Stimulated activated CD8-positive, alpha-beta memory T cell treated with anti-CD3 and anti-CD28 coated beads, Interleukin-4, amount 100 ng/mL, for 1 hour (primary cell): ENCODE data around the gene RNF220.

Experiments
- DNase-seq, 2 donors: peaks; one replicate each; pipeline ENCODE4 v3.0.0-alpha.2; 2020; ENCODE audit warnings: low read depth in 2 of 2, low spot score in 1 of 2

The RNF220 gene

DNA sequence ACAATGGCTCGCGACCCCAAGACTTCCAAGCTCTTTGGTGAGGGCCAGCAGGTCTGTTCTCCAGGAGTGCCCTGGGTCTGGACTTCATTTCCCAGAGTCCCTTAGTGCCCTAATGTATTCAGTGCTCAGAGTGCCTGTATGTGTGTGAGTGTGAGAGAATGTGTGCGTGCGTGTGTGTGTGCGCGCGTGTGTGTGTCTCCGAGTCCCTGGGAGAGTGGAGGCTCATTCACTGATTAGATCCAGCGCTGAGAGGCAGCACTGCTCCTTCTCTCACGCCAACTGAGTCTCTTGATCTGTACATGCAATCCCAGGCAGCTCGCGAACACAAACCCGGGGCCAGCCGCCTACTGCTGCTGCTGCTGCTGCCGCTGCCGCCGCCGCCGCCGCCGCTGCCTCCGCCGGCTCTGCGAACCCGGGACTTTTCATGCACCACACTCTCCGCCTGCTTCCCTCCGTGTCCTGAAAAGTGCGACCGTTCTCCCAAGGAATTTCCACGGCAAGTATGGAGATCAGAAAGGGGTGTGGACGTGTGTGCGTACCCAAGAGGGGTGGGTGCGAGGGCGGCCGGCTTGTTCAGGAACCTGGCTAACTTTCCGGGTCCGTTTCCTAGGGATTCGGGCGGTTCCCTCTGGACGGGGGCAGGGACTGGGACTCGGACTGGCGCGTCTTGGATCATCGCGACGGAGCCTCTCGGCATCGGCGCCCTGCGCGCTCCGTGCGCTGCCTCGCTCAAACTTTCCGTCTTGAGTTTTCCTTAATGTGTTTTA is at the start of gene RNF220:
Gene RNF220, plus strand, starts transcription at position 225 of the 767 bp plus-strand sequence.
- no peak for DNase-seq

GRCh38 chr1:44355582-44356305 is 49.3 kb upstream of the RNF220 start:
- no peak for DNase-seq

DNA sequence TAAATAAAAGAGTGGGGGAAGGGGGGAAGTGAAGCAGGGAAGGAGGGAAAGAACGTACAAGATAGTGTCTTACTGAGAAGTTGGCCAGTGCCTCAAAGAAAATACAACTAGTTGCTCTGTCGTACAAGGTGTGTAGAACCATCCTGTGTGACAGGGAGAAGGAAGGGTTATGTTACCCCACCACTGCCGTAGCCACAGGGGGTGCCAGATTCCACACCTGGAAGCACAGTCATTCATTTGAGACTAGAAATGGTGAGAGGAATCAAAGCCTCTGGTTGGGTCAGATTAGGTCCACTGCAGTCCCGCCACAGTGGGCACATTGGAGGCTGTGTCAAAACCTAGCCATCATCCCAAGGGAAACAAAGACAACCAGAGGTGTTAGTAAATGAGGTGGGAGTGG is 47.3 kb upstream of the RNF220 start:
- no peak for DNase-seq

- no peak for DNase-seq
These were observed 45.7 kb upstream of the RNF220 start for GRCh38 chr1:44359234-44359935.

DNA sequence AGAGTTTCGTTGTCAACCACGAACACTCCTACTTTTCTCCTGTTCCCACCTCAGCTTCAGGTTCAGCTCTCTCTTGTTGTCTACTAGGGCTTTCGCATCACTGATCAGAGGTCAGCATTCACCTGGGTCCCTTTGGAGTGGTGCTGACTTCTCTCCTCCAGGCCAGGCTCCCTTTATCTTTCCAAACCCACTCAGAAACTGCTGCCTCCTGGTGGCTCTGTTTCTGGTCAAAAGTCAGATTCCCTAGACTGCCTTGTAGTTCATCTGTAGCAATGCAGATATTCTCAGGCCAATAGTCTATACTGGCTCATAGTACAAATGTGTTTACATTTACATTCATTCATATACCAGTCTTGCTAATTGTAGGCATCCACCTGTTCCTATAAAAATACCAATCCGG is 43.6 kb upstream of the RNF220 start:
- no peak for DNase-seq

DNA sequence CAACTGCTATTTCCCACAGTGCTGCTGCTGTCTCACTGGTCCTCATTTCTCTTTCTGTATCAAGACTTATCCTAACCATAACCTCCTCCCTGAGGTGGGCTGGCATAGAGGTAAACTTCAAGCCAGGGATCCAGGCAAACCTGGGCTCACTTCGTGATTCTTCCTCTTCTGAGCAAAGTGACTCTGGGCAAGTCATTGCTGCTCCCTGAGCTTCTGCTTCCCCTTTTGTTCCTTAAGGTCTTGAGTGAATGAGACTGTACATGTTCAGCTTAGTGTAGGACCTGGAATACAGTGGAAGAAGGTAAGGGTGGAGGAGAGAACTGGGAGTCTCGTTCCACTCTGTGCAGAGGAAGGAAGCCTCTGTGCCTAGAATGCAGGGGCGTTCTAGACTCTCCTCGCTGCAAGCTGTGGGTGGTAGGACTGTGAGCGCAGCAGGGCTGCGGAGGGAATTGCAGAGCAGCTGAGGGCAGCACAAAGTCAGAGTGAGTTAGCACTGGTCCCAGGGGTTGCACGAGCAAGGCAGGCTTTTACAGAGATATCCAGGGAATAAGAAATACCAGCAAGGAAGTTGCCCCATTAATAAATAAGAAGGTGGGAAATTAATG is 38.6 kb upstream of the RNF220 start:
- DNase-seq = no peak

- no peak for DNase-seq
These were observed 37.1 kb upstream of the RNF220 start for GRCh38 chr1:44367944-44368343.

GRCh38 chr1:44368471-44369151 is 36.4 kb upstream of the RNF220 start:
- no peak for DNase-seq

DNA sequence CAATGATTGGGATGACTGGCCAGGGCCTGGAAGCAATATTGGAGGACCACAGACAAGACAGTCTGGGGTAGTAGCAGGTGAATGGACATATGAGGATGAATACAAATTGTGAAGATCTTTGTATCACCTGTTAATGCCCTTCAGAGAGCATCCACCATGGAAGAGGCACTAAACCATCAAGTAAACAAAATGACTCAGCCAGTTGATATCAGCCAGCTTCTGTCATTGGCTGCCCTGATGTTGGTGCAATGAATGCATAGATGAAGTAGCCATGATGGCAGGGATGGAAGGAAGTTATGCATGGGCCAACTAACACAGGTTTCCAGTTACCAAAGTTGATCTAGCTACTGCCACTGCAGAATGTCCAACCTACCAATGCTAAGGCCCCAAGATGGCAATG is 33.8 kb upstream of the RNF220 start:
- DNase-seq = no peak

DNA sequence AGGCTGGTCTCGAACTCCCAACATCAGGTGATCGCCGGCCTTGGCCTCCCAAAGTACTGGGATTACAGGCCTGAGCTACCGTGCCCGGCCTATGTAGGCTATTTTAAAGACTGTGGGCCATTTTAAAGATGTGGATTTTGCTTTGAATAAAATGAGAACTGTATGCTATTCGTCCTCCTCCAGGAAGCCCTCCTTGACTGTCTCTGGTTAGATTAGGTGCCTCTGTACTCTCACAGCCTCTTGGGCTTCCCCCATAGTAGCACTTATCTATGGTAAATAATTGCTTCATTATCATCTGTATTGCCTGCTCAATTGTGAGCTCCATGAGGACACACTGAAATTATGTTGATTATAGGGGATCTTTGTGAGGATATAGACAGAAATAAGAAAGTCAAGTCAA is 29.5 kb upstream of the RNF220 start:
- no peak for DNase-seq

DNA sequence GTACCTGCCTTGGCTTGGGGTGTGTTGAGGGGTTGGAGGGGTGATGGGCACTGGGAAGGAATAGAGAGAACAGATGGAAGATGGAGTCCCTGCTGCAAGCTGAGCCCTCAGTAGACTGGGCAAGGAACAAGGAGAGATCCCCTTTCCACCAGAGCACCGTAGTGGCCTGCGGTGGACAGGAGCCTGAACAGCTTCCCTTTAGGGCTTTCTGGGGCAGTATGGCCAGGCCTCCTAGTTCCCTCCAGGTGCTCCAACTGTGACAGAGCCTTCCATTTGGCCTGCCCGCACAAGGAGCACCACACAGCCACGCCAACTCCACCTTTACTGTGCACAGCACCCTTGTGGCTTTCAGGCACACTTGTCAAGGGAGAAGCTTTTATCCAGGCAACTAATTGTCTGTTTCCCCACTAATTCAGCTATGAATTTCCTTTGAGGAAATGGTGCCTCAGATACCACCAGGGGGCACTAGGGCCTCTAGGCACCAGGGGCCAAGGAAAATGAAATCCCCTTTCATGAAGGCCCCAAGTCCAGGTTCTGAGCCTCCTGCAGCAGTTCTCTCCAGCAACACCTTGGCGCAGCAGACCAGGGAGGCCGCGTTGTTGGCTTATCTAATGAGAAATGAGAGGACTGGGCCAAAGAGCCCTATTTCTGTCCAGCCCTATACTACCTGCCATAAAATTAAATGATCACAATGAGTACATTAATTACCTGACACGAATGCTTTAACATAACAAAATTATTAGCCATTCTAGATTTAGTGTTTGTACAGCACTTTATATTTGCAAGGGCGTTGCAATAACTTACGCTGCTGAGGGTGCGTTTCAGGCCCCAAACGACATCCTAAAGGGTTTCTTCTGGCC is 26.9 kb upstream of the RNF220 start:
- peak in 1 of 2 donors; percentile 17 for DNase-seq

DNA sequence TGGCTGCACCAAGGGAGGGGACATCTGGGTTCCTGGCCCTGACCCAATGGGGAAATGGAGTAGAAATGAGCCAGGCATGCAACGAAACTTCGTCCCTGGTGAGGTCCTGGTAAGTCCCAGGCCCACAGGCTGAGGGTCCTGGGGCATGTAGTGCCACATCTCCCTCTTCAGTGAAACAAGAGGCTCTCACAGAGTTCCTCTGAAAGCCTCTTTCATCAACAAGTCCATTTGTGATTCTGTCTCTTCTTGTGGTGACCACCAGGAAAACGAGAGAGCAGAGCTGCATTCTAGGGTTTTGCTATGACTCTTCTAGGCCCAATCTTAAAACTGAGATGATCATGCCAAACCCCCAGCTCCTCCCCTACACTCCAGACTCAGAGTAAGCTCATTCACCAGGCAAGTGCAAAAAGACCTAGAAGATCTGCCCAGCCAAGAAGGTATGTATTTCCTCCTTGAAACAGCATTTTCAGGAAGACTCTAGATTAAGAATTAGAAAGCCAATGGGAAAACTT is 24.3 kb upstream of the RNF220 start:
- DNase-seq = no peak

DNA sequence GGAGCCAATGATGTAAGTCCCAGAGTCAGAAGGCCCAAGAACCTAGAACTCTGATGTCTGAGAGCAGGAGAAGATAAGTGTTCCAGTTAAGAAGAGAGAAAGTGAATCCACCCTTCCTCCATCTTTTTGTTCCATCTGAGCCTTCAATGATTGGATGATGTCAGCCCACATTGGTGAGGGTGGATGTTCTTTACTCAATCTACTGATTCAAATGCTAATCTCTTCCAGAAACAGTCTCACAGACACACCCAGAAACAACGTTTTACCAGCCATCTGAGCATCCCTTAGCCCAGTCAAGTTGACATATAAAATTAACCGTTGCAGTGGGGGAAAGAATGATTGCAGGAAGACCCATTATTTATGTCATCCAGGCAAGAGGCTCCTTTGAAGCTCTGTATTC is 16.5 kb upstream of the RNF220 start:
- no peak for DNase-seq

GRCh38 chr1:44389437-44389836 is 15.6 kb upstream of the RNF220 start:
- DNase-seq = no peak

DNA sequence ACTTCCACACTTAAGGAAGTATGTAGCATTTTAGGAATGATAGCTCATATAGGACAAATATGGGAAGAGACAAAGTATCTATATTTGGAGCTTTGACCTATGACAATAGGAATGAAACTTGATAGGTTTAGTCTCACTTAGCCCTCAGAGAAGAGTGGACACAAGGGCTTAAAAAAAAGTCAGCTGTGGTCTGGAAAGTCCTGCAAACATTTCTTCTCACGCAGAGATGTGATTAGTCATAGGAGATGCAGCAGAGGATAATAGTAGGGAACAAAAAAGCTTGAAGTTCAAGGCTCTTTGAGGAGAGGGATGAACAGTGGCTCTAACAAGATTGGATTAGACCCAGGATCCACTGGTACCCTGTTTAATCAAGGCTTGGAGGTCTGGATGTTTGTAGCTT is 14.8 kb upstream of the RNF220 start:
- DNase-seq = no peak

DNA sequence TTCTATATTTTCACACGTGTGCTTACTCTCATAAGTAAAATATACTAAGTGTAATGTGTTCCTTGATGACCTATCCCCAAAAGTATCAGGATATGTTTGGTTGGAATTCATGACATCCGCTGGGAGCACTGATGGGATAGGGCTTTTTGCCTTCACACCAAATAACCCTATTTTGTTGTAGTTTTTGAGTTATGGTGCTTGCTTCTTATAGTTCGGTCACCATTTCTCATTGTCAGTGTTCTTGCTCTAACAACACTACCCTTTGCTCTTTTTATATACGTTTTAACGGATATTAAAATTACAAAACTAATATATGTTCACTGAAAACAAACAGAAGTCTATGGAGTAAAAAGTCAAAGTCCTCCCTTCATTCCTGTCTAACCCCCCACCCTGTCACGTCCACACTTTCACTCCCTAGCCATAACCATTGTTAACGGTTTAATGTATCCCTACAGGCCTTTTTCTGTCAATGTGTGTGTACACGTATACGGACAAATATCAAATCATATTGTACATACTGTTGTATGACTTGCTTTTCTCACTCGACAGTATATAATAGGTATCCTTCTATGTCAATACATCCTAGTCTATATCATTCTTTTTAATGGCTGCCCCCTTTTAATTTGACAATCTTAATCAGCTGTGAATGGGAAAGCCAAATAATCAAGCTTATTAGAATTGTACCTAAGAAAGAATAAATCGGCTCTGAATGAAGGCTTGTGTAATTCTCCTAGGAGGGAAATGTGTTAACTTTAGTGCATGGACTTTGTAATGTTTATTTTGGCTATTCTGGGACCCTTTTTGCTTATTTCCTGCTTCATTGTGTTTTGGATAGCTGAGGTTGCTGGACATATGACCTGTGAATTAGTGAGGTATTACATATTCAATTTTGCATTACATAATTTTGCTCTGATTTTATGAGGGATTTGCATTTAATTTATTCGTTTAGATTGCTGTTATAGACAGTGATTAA is 3.5 kb upstream of the RNF220 start:
- DNase-seq = no peak

DNA sequence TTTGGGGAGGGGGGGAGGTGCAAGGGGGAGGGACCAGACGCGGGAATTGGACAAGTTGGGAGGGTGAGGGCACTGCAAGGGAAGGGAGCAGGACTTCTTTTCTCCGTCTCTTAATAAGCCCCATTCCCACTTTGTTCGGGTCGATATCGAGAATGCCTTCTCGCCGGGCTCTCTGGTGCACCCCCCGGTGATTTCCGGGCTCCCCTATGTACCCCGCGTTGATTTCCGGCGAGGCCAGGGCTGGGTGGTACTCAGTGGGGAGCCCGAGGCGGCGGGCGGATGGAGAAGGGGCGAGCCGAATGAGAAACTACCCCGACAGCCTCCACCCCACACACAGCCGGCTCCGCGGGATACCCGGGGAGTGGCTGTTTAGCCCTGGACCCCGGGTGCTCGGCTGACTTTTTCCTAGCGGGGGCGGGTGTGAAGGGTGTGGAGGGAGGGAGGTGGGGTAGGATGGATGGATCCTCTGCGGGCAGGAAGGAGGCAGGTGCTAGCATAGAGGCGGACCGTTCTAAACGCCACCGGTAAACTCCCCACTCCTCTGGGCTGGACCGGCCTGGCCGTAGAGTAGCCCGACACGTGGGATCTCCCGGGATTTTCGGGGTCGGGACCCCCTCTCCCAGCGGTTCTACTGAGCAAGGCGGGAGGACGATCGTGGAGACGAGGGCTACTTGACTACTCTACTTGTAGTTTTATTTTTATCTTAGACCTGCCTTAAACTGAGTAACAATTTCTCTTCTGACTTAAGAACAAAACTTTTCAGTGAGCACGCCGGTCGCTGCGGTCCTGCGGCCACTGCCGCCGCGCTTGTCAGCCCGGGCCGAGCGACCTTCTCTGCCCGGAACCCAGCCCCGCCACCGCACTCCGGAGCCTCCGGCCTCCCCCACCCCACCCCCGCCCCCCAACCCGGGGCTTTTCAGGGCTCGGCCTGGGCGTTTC is 1.0 kb downstream of the RNF220 start:
- no peak for DNase-seq
